ENCODE data around the gene DNM2.
A peak's percentile ranks its signal among the peaks of the same experiment; 100 is the strongest.

The DNM2 gene

GRCh38 chr19:10803252-10803651 is 85.4 kb downstream of the DNM2 start:
- POLR2A ChIA-PET (ENCODE audit: low non-redundant PET): no interaction called here
- H3K27ac ChIP-seq: no peak overlapping the region
- DNase-seq (ENCODE audit: low spot score): no peak
- TF ChIP-seq CTCF (conservative IDR thresholded peaks at IDR 0.05; ENCODE audit: low read depth): no peak
- CTCF ChIA-PET: interaction anchor here (0.6 kb wide), 1 partner anchor 94 kb away, joined by 6 read pairs; no protein-coding TSS in a partner anchor

- DNase-seq (ENCODE audit: low spot score): no peak
- H3K27ac ChIP-seq: peak overlapping the region; percentile 3; the same call in 1 of the 2 replicates
- no peak for TF ChIP-seq CTCF (conservative IDR thresholded peaks at IDR 0.05; ENCODE audit: low read depth)
- ChIA-PET POLR2A (ENCODE audit: low non-redundant PET) (no interaction called here), CTCF (no interaction called here)
Measured at GRCh38 chr19:10805065-10805757, 87.3 kb downstream of the DNM2 start.

DNA sequence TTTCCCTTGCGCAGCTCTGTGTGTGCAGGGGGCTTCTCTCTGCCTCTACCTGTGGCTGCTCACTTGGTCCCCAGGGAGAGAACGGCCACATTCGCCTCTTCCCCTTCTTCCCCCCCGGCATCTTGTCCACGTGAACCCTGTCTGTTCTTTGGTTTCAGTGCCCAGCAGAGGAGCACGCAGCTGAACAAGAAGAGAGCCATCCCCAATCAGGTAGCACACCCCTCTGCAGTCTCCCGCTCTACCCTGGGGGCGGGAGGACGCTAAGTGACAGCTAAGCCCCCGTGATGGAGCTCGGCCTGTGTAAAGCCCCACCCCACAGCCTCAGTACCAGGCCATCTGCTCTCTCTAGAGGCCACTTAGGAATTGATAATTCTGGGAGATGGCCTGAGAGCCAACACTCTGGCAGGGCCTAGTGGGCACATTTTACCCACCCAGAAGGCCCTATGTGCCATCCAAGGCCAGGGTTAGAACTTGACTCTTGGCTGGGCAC is 87.9 kb downstream of the DNM2 start:
- peak overlapping the region; percentile 3; the same call in 1 of the 2 replicates for H3K27ac ChIP-seq
- TF ChIP-seq CTCF (conservative IDR thresholded peaks at IDR 0.05; ENCODE audit: low read depth): no peak
- DNase-seq (ENCODE audit: low spot score): no peak
- ChIA-PET CTCF (no interaction called here), POLR2A (ENCODE audit: low non-redundant PET) (interaction anchor here (0.6 kb wide), 1 partner anchor 11 kb away, joined by 3 read pairs; no protein-coding TSS in a partner anchor)

DNA sequence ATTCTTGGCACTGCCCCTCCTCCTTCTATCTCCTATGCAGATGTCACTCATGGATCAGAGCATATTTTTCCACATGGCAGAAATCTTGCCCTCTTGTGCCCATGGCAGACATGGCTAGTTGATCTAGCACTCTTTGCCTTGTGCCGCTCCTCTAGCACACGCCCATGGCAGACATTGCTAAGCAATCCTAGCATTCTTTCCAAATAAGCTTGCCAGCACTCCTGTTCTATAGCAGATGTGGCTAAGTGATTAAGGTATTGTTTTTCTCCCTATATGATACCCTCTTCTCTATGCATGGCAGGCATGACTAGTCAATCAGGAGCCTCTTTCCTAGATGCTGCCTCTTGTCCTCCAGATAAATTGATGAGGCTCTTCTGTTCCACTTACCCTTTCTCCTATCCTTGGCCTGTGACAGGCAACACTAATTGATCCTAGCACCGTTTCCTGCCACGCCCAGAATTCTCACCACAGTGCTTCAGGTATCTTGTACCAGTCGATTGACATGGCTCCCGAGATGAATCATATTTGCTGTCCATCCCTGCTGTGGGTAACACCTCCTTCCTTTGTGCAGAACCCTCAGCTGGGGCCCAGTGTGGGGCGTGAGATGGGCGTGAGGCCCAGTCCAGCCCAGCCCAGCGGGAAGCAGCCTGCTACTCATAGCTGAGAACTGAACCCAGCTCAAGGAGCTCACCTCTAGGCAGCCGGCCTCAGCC is 91.2 kb downstream of the DNM2 start:
- DNase-seq (ENCODE audit: low spot score): peak; percentile 80
- ChIA-PET POLR2A (ENCODE audit: low non-redundant PET) (no interaction called here), CTCF (interaction anchor here (0.5 to 1.0 kb wide), 3 partner anchors 9 to 265 kb away, joined by 3 read pairs; no protein-coding TSS in a partner anchor)
- TF ChIP-seq CTCF (conservative IDR thresholded peaks at IDR 0.05; ENCODE audit: low read depth): no peak
- H3K27ac ChIP-seq: peak overlapping the region; percentile 76

DNA sequence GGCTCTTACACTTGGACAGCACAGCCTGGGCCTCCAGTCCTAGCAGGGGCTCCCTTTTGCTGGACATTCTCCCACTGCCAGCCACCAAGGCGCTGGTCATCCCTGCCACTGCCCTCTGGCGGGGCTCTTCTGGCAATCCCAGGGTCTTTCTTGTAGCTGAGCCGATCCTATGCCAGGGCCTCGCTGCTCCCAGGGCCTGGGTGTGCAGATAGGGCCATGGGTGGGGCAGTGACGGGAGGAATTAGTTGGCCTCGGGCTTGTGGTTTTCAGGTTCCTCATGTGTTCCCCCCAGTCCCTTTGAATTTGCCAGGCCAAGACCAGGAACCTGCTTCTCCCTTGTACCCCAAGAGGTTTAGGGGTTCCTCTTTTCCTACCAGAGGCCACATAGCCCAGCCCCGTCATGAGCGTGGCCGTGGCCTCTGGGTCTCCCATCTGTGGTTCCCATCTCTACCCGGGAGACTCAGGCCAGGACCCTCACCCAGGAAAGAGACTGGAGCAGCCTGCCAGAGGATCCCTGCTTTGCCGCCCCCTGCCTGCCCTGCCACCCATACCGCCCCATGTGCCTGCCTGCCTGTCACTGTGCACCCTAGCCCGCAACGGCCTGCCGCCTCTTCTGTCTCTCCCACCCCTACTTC is 91.9 kb downstream of the DNM2 start:
- CTCF ChIA-PET: interaction anchor here (0.5 kb wide), 1 partner anchor 264 kb away, joined by 3 read pairs; no protein-coding TSS in a partner anchor
- peak overlapping the region; percentile 76 for H3K27ac ChIP-seq
- POLR2A ChIA-PET (ENCODE audit: low non-redundant PET): no interaction called here
- no peak for DNase-seq (ENCODE audit: low spot score)
- TF ChIP-seq CTCF (conservative IDR thresholded peaks at IDR 0.05; ENCODE audit: low read depth): no peak

GRCh38 chr19:10811391-10812111 is 93.7 kb downstream of the DNM2 start:
- POLR2A ChIA-PET (ENCODE audit: low non-redundant PET): no interaction called here
- CTCF ChIA-PET: no interaction called here
- peak overlapping the region; percentile 34; the same call in 1 of the 2 replicates for H3K27ac ChIP-seq
- TF ChIP-seq CTCF (conservative IDR thresholded peaks at IDR 0.05; ENCODE audit: low read depth): no peak
- no peak for DNase-seq (ENCODE audit: low spot score)

Data from RWPE1 (cell line).